Testis (tissue), 3 donors: Measurements from ENCODE around the gene FMNL2. TPM values are rescaled to one million over a fixed set of nuclear protein-coding genes. Genes with fewer than 3 reads are reported as not detected.

Experiments used
- DNase-seq: peaks from one replicate; pipeline ENCODE4 v3.0.0-alpha.2; 2019
- H3K27ac ChIP-seq, 2 donors: fragments of 200-600 bp; sonication (generic); one replicate each; pipeline ENCODE4 v1.5.1; 2019
- H3K27me3 ChIP-seq: fragments of 200-600 bp; sonication (generic); one replicate; pipeline ENCODE4 v1.5.1; 2019
- H3K36me3 ChIP-seq: fragments of 200-600 bp; sonication (generic); one replicate; pipeline ENCODE4 v1.5.1; 2017; ENCODE audit warnings: low read depth; ENCODE audit errors: missing control alignments
- H3K4me1 ChIP-seq: fragments of 200-600 bp; sonication (generic); one replicate; pipeline ENCODE4 v1.5.1; 2019
- H3K4me3 ChIP-seq, 2 donors: fragments of 200-600 bp; sonication (generic); one replicate each; pipeline ENCODE4 v1.5.1; 2017 to 2019
- H3K9me3 ChIP-seq: fragments of 200-600 bp; sonication (generic); one replicate; pipeline ENCODE4 v1.5.1; 2017
- POLR2A ChIP-seq: fragments of 450-650 bp; IDR thresholded peaks from one replicate; pipeline ENCODE4 v1.6.1; 2017; ENCODE audit warnings: antibody characterized with exemption, mild to moderate bottlenecking, moderate library complexity
- WGBS, 2 donors: methylation state at CpG; one replicate each; pipeline ENCODE4 v1.1.5; 2018; 5-methylcytosine and 5-hydroxymethylcytosine counted together
- intact Hi-C: fragments of 100-400 bp; cut with DNase I; formaldehyde crosslinking; loops from one replicate; pipeline ENCODE4 v1.15.1; 2023; ENCODE audit warnings: low total_unique reads
- polyA plus RNA-seq: library from polyadenylated mRNA; stranded (reverse); fragments of 350-450 nt; fragmentation: Illumina TruSeq; extraction: RNeasy Lipid Tissue Mini Kit (QIAGEN cat#74804); gene quantifications from one replicate; pipeline ENCODE4 v1.2.3, GENCODE V29; 2014; ENCODE audit warnings: low read depth, low replicate concordance; ENCODE audit not compliant: insufficient read depth
- total RNA-seq, 2 donors: library from RNA; depleted of rRNA; stranded (reverse); fragments of >200 nt; gene quantifications; one replicate each; pipeline ENCODE4 v1.2.3, GENCODE V29; 2016
- TF ChIP-seq, protein P1 (sequence below), 3 experiments: fragments of 450-650 bp in 2 of 3; fragments of 200-600 bp in 1 of 3; sonication (generic) in 1 of 3; IDR thresholded peaks; one replicate each; pipeline ENCODE4 v1.5.1; 2016 to 2019; ENCODE audit warnings: antibody characterized with exemption in 3 of 3, mild to moderate bottlenecking in 2 of 3, moderate library complexity in 1 of 3

Gene FMNL2
- total and polyA plus RNA-seq, 3 donors from 2014 or later, result 15.4 to 19.8 (median 16.8) TPM

DNA sequence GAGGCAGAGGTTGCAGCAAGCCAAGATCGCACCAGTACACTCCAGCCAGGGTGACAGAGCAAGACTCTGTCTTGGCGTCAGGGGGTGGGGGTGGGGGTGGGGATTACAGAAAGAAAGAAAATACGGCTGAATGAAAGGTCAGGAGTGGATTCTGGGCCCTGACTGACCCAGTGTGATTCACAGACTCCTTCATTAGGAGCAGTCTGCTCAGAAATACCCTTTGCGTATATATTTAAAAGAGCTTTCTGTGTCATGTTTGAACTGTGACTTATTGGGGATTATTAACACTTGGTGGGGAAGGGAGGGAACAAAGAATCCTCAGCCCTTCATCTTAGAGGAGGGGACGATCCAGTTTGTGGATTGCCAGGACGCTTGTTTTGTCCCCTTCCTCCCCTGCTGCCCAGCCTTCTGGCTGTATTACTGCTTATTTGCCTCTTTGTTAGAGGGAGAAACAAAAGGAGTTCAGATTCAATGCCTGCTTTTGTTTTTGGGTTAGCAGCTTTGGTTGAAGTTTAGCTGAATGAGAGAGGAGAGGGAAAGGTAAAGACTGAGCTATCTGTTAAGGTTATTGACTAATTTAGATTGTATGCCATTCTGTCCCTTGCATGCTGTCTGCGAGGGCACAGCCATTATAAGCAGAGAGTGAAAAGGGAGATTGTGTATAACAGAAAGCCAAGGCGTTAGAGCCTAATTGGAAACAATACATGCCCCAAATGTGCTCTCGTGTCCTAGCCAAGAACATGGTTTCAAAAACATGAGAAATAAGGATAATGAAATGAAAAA is 118.3 kb downstream of the FMNL2 start:
- Histone ChIP-seq H3K4me1 (no peaks in the 10 kb centered on the region), H3K36me3 (no peaks in the 10 kb centered on the region), H3K27me3 (no peaks in the 10 kb centered on the region), H3K27ac (no peak overlapping the region), H3K4me3 (no peak overlapping the region), H3K9me3 (no peaks in the 10 kb centered on the region)
- no peak for DNase-seq
- intact Hi-C loops, result no loop called here
- TF ChIP-seq POLR2A, result no peak
- TF ChIP-seq, protein P1, sequence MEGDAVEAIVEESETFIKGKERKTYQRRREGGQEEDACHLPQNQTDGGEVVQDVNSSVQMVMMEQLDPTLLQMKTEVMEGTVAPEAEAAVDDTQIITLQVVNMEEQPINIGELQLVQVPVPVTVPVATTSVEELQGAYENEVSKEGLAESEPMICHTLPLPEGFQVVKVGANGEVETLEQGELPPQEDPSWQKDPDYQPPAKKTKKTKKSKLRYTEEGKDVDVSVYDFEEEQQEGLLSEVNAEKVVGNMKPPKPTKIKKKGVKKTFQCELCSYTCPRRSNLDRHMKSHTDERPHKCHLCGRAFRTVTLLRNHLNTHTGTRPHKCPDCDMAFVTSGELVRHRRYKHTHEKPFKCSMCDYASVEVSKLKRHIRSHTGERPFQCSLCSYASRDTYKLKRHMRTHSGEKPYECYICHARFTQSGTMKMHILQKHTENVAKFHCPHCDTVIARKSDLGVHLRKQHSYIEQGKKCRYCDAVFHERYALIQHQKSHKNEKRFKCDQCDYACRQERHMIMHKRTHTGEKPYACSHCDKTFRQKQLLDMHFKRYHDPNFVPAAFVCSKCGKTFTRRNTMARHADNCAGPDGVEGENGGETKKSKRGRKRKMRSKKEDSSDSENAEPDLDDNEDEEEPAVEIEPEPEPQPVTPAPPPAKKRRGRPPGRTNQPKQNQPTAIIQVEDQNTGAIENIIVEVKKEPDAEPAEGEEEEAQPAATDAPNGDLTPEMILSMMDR (IDR thresholded peaks at IDR 0.05), result no peak
- 81 to 86% methylated on average over 9 of the region's 9 CpGs for WGBS, 2 donors

DNA sequence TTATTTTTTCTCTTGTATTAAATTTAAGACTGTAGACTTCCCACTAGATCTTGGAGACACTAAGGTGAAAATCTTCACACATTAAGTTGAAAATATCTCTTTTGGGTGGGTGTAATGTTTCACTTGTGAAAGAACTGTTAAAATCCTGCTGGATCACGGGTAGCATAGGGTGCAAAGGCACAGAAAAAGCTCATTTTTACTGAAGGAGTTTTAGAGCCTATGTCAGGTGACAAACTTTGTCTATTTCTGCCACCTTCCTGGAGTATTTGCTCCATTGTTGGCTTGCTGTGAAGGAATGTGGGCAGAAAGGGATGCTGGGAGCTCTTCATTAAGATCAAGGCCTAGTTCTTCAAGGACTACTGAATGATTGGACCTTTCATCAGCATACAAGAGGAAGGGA is 119.4 kb downstream of the FMNL2 start:
- 98 to 100% methylated on average over 1 of the region's 1 CpG for WGBS, 2 donors
- intact Hi-C loops, result no loop called here
- DNase-seq, result no peak
- H3K4me1 ChIP-seq, result no peaks in the 10 kb centered on the region
- H3K27ac ChIP-seq, result no peak overlapping the region
- H3K9me3 ChIP-seq, result no peaks in the 10 kb centered on the region
- H3K27me3 ChIP-seq, result no peaks in the 10 kb centered on the region
- TF ChIP-seq, protein P1 (IDR thresholded peaks at IDR 0.05), result no peak
- TF ChIP-seq POLR2A, result no peak
- no peak overlapping the region for H3K4me3 ChIP-seq
- H3K36me3 ChIP-seq, result no peaks in the 10 kb centered on the region

DNA sequence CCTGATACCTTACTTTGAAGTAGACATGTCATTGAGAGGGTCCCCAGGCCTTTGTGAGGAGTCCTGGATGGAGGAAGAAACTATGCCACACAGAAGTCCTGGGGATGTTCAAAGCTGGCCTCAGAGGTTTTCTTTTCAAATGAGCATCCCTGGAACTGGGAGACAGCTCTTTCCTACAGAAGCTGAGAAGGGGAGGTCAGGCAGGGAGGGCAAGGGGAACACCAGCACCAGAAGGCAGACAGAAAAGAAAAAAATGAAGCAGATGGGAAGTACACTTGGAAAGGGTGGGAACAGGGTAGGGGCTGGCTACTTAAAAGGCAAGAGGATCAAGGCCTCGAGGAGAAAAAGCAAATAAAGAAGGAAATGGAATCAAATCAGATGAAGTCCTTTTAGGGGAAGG is 120.0 kb downstream of the FMNL2 start:
- no peak for TF ChIP-seq POLR2A
- TF ChIP-seq, protein P1 (IDR thresholded peaks at IDR 0.05), result no peak
- Histone ChIP-seq H3K27me3 (no peaks in the 10 kb centered on the region), H3K27ac (no peak overlapping the region), H3K4me1 (no peaks in the 10 kb centered on the region), H3K4me3 (no peak overlapping the region), H3K36me3 (no peaks in the 10 kb centered on the region), H3K9me3 (no peaks in the 10 kb centered on the region)
- DNase-seq, result no peak
- intact Hi-C loops, result no loop called here
- 47 to 52% methylated on average over 1 of the region's 1 CpG for WGBS, 2 donors

DNA sequence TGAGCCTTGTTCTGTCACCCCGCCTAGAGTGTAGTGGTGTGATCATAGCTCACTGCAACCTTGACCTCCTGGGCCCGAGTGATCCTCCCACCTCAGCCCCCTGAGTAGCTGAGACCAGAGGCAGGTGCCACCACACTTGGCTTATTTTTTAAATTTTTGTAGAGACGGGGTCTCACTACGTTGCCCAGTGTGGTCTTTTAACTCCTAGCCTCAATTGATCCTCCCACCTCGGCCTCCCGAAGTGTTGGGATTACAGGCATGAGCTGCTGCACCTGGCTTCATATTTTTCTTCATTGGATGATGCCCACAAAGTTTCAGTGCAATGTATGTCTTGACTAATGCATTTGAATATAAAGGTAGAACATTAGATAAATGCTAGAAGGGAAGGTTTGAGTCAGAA is 120.8 kb downstream of the FMNL2 start:
- TF ChIP-seq POLR2A, result no peak
- TF ChIP-seq, protein P1 (IDR thresholded peaks at IDR 0.05), result no peak
- intact Hi-C loops, result no loop called here

DNA sequence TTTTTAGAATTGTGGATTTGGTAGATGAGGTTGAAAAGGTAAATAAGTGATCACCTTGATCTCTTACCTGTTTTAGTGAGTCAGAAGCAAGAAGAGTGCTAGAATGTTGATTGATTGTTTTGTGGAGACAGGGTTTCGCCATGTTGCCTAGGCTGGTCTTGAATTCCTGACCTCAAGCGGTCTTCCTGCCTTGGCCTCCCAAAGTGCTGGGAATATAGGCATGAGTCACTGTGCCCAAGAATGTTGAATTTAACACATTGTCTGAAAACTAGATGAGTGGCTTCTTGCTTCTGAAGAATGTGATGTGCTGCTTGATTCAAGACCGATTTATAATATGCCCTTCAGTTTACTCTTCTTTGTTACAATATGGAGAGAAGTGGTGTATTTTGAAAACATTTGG is 121.3 kb downstream of the FMNL2 start:
- no peaks in the 10 kb centered on the region for H3K9me3 ChIP-seq
- no peak overlapping the region for H3K4me3 ChIP-seq
- intact Hi-C loops, result no loop called here
- H3K27ac ChIP-seq, result no peak overlapping the region
- no peak for DNase-seq
- H3K36me3 ChIP-seq, result no peaks in the 10 kb centered on the region
- WGBS, 2 donors, result 90 to 98% methylated on average over 3 of the region's 3 CpGs
- TF ChIP-seq, protein P1 (IDR thresholded peaks at IDR 0.05), result no peak
- no peak for TF ChIP-seq POLR2A
- H3K4me1 ChIP-seq, result no peaks in the 10 kb centered on the region
- no peaks in the 10 kb centered on the region for H3K27me3 ChIP-seq

More for the DNA sequence above, 120.8 kb downstream of the FMNL2 start:
- no peak overlapping the region for H3K4me3 ChIP-seq
- H3K27me3 ChIP-seq, result no peaks in the 10 kb centered on the region
- no peaks in the 10 kb centered on the region for H3K9me3 ChIP-seq
- DNase-seq, result no peak
- no peaks in the 10 kb centered on the region for H3K36me3 ChIP-seq
- H3K4me1 ChIP-seq, result no peaks in the 10 kb centered on the region
- 96 to 97% methylated on average over 6 of the region's 6 CpGs for WGBS, 2 donors
- H3K27ac ChIP-seq, result no peak overlapping the region
